ENCODE results near the gene ZNF768.
A peak's percentile ranks its signal among the peaks of the same experiment; 100 is the strongest.
"Not testable (repeated sequence)": the region's sequence is repeated elsewhere in the genome, so short reads cannot be mapped to it uniquely, and the experiment has no call there.

The ZNF768 gene

GRCh38 chr16:30525844-30526136 lies 576 bp downstream of the ZNF768 start:
- no peaks in the 10 kb centered on the region for H3K9me3 Mint-ChIP-seq
- peaks cover 12% of the 10 kb centered on the region for H3K36me3 Mint-ChIP-seq (ENCODE audit: low read depth)
- peak overlapping the region; percentile 89 to 94 (median 89) for H3K27ac Mint-ChIP-seq
- H3K4me3 Mint-ChIP-seq, result peak overlapping the region; percentile 82 to 93 (median 93)
- no peak for TF ChIP-seq CTCF (IDR thresholded peaks at IDR 0.05; ENCODE audit: unreplicated experiment in 3 of 3)
- peaks cover 24% of the 10 kb centered on the region for H3K4me1 Mint-ChIP-seq
- no peaks in the 10 kb centered on the region for H3K27me3 Mint-ChIP-seq (ENCODE audit: low read depth)

DNA sequence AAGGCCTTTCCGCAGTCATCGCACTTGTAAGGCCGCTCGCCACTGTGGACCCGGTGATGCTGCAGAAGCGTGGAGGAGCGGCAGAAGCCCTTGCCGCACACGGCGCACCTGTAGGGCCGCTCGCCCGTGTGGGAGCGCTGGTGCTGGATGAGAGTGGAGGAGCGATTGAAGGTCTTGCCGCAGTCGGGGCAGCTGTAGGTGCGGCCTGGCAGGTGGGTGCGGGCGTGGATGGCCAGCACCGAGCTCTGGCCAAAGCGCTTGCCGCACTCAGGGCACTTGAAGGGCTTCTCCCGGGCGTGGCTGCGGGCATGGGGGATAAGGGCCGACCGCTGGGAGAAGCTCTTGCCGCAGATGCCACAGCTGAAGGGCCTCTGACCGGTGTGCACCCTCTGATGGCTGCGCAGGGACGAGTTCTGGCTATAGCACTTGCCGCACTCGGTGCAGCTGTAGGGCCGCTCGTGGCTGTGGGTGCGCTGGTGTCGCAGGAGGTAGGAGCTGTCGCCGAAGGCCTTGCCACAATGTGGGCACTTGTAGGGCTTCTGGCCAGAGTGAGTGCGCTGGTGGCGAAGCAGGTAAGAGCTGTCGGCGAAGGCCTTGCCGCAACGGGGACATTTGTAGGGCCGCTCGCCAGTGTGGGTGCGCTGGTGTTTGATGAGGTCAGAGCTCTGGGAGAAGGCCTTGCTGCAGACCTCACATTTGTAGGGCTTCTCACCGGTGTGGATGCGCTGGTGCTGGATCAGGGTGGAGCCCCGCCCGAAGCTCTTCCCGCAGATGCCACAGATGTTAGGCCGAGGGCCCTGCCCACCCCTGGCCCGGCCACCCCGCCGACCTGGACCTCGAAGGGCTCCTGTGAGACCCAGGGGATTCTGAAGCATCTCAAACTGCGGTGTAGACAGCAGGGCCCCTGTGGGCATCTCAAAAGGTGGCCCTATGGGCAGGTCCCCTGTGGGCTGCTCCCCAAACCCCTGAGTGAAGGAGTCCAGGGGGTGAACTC lies 1.5 kb downstream of the ZNF768 start:
- Mint-ChIP-seq H3K27ac (peak overlapping the region in 1 of 3 experiments; percentile 55), H3K4me1 (peaks cover 24% of the 10 kb centered on the region), H3K4me3 (peak overlapping the region; percentile 63 to 77 (median 70)), H3K9me3 (no peaks in the 10 kb centered on the region), H3K36me3 (ENCODE audit: low read depth) (peaks cover 10% of the 10 kb centered on the region), H3K27me3 (ENCODE audit: low read depth) (no peaks in the 10 kb centered on the region)
- TF ChIP-seq CTCF (IDR thresholded peaks at IDR 0.05; ENCODE audit: unreplicated experiment in 3 of 3), result no peak

DNA sequence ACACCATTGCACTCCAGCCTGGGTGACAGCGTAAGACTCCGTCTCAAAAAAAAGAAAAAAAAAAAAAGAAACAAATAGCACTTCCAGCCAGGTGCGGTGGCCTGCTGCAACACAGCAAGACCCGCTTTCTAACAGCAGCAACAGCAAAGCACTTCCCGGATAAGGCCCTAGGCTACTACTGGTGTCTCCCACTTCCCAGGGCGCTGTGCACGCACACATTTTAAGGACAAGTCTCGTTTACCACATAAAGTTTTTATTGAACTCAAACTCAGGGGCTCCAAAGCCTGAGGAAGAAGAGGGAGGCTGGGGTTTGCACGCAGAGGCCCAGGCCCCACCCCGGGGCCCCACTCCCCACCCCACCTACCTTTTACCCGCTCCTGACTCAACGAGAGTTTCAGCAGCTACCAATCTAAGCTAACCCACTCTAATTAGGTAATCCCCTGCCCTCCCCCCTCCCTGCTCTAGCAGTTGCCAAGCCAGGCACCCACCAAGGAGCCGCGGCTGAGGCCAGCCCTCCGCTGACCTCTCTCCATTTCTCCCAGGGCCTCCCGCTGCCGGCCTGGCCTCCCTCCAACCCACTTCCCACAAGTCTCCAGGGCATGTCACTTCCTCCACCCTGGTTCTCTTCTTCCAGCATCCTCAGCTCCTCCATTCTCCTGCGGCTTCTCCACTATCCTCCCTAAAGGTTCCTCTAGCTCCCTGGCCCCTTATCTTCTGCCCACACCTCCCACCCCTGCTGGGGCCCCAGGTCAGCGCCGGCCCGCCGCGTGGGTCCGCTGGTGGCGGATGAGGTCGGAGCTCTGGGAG lies 2.4 kb downstream of the ZNF768 start:
- peaks cover 10% of the 10 kb centered on the region for H3K36me3 Mint-ChIP-seq (ENCODE audit: low read depth)
- H3K27ac Mint-ChIP-seq, result peak overlapping the region in 1 of 3 experiments; percentile 55
- peak overlapping the region; percentile 47 to 77 (median 60) for H3K4me3 Mint-ChIP-seq
- H3K9me3 Mint-ChIP-seq, result no peaks in the 10 kb centered on the region
- peaks cover 24% of the 10 kb centered on the region for H3K4me1 Mint-ChIP-seq
- H3K27me3 Mint-ChIP-seq (ENCODE audit: low read depth), result no peaks in the 10 kb centered on the region
- no peak for TF ChIP-seq CTCF (IDR thresholded peaks at IDR 0.05; ENCODE audit: unreplicated experiment in 3 of 3)

- H3K9me3 Mint-ChIP-seq; H3K36me3 Mint-ChIP-seq (ENCODE audit: low read depth): not testable (repeated sequence)
- peak overlapping the region in 2 of 3 experiments; percentile 48 to 89 for H3K27ac Mint-ChIP-seq
These were observed 3.5 kb downstream of the ZNF768 start for GRCh38 chr16:30522702-30523463.

GRCh38 chr16:30521873-30522641 lies 4.3 kb downstream of the ZNF768 start:
- peaks cover 11% of the 10 kb centered on the region for H3K4me1 Mint-ChIP-seq
- H3K9me3 Mint-ChIP-seq, result no peaks in the 10 kb centered on the region
- H3K27me3 Mint-ChIP-seq (ENCODE audit: low read depth), result peaks cover 9% of the 10 kb centered on the region
- H3K36me3 Mint-ChIP-seq (ENCODE audit: low read depth), result peaks cover 10% of the 10 kb centered on the region
- no peak for TF ChIP-seq CTCF (IDR thresholded peaks at IDR 0.05; ENCODE audit: unreplicated experiment in 3 of 3)
- peak overlapping the region; percentile 3 to 47 (median 42) for H3K4me3 Mint-ChIP-seq
- peak overlapping the region; percentile 48 to 89 (median 71) for H3K27ac Mint-ChIP-seq

More at GRCh38 chr16:30522702-30523463, 3.5 kb downstream of the ZNF768 start:
- H3K27me3 Mint-ChIP-seq (ENCODE audit: low read depth), result not testable (repeated sequence)
- Mint-ChIP-seq H3K4me1 (peaks cover 18% of the 10 kb centered on the region), H3K4me3 (peak overlapping the region; percentile 3 to 47 (median 42))

Measured in nephron (organoid).